ENCODE results near the gene CDH23.

Gene CDH23

GRCh38 chr10:71660313-71660712 lies 263.6 kb downstream of the CDH23 start:
- DNase-seq (ENCODE audit: low read depth): no peak

GRCh38 chr10:71661060-71661622 lies 264.4 kb downstream of the CDH23 start:
- no peak for DNase-seq (ENCODE audit: low read depth)

DNA sequence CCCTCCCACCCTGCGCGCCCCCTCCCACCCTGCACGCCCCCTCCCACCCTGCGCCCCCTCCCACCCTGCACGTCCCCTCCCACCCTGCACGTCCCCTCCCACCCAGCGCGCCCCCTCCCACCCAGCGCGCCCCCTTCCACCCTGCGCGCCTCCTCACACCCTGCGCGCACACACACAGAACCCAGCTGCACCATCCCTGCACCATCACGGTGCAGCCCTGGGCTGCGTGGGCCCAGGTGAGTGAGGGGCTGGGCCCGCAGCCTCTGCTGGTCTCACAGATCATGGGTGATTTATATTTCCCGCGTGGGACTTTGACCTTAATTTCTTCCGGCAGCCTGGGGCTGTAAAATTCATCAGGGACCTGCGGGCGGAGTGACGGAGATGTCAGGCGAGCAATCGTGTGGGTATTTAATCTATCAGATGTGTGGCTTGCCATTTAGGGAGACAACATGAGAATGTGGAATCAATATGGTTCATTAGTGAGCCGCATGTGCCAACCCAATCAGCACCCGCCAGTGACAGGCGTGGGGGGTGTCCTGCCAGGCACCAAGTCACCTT lies 265.1 kb downstream of the CDH23 start:
- DNase-seq (ENCODE audit: low read depth): no peak

DNA sequence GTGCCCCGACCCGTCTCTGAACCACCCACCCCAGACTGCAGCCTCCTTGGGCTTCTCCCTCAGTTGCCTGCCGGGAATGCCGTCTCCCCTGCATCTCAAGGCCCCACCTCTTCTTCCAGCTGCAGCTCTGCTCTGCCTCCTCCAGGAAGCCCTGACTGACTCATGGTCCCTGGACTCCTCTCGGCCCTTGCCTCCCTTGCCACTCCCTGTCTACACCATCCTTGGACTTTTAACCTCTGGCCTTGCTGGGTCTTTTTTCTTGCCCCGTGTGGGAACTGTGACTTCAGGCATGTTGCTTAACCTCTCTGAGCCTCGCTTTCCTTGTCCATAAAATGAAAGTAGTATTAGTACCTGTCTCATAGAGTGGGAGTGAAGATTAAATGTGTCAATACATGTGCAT lies 266.6 kb downstream of the CDH23 start:
- no peak for DNase-seq (ENCODE audit: low read depth)

DNA sequence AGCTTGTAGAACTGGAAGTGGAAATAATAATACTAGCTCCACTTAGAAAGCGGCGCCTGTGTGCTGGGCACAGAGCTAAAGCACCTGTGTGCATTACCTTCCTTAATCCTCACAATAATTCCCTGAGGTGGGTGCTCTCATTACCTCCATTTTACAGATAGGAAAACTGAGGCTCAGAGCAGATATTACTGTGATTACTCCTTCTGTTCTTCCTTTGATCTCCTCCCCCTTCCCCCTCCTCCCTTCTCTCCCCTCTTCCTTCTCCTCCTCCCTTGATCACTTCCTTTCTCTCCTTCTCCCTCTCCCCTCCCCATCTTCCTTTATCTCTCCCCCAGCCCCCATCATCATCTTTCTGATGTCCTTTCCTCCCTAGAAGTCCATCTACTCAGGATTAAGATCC lies 267.9 kb downstream of the CDH23 start:
- no peak for DNase-seq (ENCODE audit: low read depth)

GRCh38 chr10:71665456-71665855 lies 268.7 kb downstream of the CDH23 start:
- DNase-seq (ENCODE audit: low read depth): no peak

- no peak for DNase-seq (ENCODE audit: low read depth)
These were observed 270.1 kb downstream of the CDH23 start for GRCh38 chr10:71666639-71667386.

- no peak for DNase-seq (ENCODE audit: low read depth)
These were observed 270.6 kb downstream of the CDH23 start for GRCh38 chr10:71667387-71667752.

DNA sequence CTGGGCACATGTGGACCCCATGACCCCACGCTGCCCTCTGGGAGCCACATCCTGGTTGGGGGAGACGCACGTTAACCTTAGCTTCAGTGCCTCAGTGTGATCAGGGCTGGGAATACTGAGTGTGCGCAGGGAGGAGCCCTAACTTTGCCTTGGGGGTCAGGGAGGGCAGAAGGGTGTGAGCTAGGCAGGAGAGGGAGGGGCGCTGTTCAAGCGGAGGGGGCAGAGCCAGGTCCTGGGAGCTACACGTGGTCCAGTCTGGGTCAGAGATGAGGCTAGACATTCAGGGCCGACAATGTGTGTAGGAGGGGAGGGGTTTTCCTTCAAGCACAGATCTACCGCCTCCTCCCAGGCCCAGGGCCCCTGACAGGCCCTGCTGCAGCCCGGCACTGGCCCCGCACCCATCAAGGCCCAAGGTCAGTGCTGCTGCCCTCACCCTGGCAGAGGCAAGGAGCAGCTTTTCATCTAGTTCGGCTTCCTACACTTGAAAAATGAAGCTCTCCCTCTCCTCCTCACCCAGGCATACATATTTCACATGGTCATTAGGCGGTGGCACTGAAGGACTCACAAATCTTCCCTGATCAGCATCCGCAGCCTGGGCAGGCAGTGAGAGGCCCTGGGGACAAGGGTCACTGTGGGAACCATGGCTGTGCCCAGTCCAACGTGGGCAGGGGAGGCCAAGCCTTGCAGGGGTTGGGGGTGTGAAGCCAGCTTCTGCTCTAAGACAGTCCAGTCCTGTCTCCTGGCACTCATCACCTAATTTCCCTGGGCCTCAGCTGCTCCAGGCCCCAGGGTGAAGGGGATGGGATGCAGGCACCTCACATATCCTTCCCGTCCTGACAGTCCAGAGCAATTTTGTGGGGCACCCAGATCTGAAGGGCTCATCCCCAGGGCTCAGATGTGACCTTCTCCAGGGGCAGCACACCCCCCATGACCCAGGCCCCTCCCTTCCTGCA lies 275.6 kb downstream of the CDH23 start:
- no peak for DNase-seq (ENCODE audit: low read depth)

- DNase-seq (ENCODE audit: low read depth): no peak
These were observed 278.7 kb downstream of the CDH23 start for GRCh38 chr10:71675295-71675970.

GRCh38 chr10:71677261-71677660 lies 280.5 kb downstream of the CDH23 start:
- no peak for DNase-seq (ENCODE audit: low read depth)

DNA sequence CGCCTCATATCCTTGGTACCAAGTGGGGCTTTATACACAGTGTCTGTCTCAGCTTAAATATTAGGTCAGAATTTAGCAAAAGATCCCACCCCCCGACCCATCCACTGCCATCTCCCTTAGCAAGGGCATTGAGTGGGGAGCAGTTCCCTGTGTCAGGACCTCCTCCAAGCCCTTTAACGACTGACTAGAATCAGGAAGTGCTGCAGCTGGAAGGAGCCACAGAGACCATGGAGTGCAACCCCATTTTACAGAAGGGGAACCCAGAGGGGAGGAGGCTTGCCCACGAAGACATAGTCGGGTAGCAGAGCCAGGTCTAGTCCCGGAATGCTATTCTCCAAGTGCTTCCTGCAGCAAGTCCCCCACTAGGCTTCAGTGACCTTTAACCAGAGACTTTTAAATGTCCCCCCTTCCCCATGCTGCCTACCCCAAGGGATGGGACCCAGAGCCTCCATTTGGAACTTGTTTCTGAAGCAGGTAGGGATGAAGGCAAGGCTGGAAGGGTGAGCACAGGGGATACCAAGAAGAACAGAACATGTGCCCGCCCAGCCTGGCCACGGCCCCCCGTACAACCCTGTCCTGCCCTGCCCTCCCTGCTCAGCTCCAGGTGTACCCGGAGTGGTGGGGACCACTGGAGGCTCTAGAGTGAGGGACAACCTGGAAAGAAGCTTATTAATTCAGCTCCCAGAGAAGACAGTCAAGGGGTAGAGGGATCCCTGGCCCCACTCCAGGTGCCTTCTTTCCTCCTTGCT lies 281.5 kb downstream of the CDH23 start:
- DNase-seq (ENCODE audit: low read depth): no peak

GRCh38 chr10:71679425-71679824 lies 282.7 kb downstream of the CDH23 start:
- no peak for DNase-seq (ENCODE audit: low read depth)

DNA sequence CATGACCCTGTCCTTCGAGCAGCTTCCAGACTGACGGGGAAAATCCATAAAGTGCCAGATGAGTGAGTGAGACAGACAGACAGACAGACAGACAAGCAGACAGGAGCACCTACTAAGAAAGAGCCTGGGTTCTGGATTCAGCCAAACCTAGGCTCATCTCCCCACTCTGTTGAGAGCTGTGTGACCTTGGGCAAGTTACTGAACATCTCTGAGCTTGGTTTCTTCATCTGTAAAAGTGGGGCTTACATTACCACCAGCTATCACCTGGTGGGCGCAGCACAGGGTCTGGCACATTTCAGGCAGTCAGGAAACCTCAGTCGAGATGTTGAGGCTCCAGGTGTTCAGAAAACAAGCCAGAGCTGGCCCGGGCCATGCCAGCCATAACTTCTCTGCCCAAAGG lies 285.3 kb downstream of the CDH23 start:
- DNase-seq (ENCODE audit: low read depth): no peak

DNA sequence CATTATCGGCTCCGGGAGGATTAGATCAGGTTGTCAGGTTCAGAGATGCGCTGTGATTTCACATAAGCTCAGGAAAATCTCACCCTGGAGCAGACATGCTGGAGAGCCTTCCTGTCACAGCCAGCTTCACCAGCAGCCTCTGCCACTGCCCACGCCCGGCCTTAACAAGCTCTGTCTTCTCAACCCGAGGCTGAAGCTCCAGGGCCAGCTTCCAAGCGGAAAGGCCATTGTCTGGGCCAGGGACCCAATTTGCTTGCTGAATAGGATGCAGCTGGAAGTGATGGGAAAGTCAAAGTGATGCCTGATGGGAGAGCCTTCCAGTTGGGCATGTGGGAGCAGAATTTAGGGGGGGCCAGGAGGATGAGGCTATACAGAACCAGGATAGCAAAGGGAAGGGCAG lies 286.6 kb downstream of the CDH23 start:
- no peak for DNase-seq (ENCODE audit: low read depth)

DNA sequence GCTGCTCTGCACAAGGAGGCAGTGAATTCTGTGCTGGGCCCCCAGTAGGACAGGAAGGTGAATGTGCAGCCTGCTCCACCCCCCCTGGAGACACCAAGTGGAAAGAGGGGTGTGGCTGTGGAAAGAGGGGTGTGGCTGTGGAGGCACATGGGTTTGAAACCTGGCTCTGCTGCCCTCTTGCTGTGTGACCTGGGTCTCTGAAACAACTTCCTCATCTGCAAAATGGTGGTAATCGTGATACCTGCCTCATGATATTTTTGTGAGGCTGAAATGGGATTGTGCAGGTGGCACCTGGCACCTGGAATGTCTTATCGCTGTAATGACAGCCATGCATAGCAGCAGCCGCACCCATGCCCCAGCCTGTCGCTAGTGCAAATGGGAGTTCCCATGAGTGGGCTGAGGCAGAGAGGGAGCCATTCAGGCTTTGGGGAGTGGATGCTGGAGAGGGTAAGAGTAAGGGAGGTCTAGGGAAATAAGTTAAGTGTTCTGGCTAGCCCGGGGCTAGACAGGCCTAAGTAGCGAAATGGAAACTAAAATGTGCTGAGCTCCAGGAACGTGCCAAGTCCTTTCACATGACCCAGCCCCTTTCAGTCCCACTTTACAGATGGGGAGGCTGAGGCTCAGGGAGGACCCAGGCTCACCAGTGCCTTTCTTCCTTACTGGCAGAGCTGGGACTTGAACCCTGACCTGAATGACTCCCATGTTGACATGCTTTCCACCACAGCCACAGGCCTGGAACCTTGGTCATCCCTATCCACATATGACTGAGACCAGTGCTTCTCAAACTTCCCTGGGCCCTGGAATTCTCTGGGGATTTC lies 287.8 kb downstream of the CDH23 start:
- no peak for DNase-seq (ENCODE audit: low read depth)

GRCh38 chr10:71685554-71686232 lies 289.0 kb downstream of the CDH23 start:
- no peak for DNase-seq (ENCODE audit: low read depth)

DNA sequence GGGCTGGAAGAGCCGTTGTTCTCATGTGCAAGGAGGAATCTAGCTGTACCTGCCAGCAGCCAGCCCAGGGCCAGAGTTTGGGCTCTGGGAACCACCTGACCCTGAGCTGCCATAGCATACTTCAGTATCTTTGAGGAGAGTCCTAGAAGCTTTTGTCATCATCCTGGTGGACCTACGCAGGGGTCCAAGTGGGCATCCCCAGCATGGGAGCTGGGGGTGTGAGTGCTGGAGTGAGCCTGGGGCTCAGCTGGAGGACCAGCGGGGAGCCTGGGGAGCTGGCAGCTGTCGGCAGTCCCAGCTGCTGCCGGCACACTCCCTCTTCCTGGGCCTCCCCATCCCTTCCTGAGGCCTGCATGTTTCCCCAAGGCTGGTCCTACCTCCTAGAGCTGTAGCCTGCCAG lies 290.4 kb downstream of the CDH23 start:
- DNase-seq (ENCODE audit: low read depth): no peak

DNA sequence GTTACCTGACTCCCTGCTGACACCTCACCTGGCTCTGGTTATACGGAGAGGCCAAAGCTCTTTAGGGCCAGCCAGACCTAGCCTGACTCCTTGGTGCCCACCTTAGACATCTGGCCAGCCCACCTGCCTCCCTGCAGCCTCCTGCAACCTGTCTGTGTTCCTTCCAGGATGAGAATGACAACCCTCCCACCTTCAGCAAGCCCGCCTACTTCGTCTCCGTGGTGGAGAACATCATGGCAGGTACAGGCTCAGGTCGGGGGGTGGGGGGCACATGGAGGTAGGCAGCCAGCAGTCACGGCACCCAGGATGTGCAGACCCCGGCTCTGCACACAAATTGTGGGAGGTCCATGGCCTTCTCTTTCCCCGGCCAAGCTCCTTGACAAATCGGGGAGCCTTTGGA lies 290.8 kb downstream of the CDH23 start:
- no peak for DNase-seq (ENCODE audit: low read depth)

DNA sequence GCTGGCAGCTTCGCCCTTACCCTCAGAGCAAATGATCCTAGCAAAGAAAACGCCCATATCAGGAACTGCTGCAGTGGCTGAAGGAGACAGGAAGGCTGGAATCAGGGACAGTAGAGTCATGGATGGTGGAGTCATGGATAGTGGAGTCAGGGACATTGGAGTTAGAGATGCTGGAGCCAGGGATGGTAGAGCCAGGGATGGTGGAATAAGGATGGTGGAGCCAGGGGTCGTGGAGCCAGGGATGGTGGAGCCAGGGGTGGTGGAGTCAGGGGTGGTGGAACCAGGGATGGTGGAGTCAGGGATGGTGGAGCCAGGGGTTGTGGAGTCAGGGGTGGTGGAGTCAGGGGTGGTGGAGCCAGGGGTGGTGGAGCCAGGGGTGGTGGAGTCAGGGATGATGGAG lies 291.5 kb downstream of the CDH23 start:
- DNase-seq (ENCODE audit: low read depth): no peak
